Dermis microvascular lymphatic vessel endothelial cell (primary cell): ENCODE data around the gene FMNL1. TPM values are rescaled to one million over a fixed set of nuclear protein-coding genes. Genes with fewer than 3 reads are reported as not detected.

Source experiments
- total RNA-seq: library from RNA; depleted of rRNA; stranded (reverse); fragments of >200 nt; gene quantifications from 2 replicates; pipeline ENCODE4 v1.2.1, GENCODE V29; 2014

Gene FMNL1
- total RNA-seq, 1 donor from 2014 or later: 2.6 TPM

Other genes with a start within 250 kb of the FMNL1 start
- gene DCAKD, start 170.3 kb upstream of the FMNL1 start, total RNA-seq: 22.2 and 32.2 TPM in 2 replicates
- 82.6 and 100 TPM in 2 replicates for gene NMT1, start 160.6 kb upstream of the FMNL1 start, total RNA-seq
- 12.7 and 13.0 TPM in 2 replicates for gene PLCD3, start 89.4 kb upstream of the FMNL1 start, total RNA-seq
- 3.4 and 4.1 TPM in 2 replicates for gene ACBD4, start 86.2 kb upstream of the FMNL1 start, total RNA-seq
- gene HEXIM1, start 73.4 kb upstream of the FMNL1 start, total RNA-seq: 4.9 and 8.2 TPM in 2 replicates
- gene HEXIM2, start 60.0 kb upstream of the FMNL1 start, total RNA-seq: 3.2 and 3.7 TPM in 2 replicates
- gene SPATA32, start 40.2 kb downstream of the FMNL1 start, total RNA-seq: not detected in 2 replicates
- 1.4 and 1.9 TPM in 2 replicates for gene MAP3K14, start 95.1 kb downstream of the FMNL1 start, total RNA-seq
- 19.3 and 37.0 TPM in 2 replicates for gene ARHGAP27, start 211.0 kb downstream of the FMNL1 start, total RNA-seq